GM18868 (cell line): ENCODE results near the gene PLA2G2C.
"Not testable (repeated sequence)": the region's sequence is repeated elsewhere in the genome, so short reads cannot be mapped to it uniquely, and the experiment has no call there.

Source experiments
- ATAC-seq: cut with Tn5 transposase; IDR thresholded peaks from one replicate; pipeline ENCODE4 v1.9.1; 2021; ENCODE audit warnings: mild to moderate bottlenecking, moderate library complexity; ENCODE audit not compliant: unreplicated experiment

PLA2G2C gene

DNA sequence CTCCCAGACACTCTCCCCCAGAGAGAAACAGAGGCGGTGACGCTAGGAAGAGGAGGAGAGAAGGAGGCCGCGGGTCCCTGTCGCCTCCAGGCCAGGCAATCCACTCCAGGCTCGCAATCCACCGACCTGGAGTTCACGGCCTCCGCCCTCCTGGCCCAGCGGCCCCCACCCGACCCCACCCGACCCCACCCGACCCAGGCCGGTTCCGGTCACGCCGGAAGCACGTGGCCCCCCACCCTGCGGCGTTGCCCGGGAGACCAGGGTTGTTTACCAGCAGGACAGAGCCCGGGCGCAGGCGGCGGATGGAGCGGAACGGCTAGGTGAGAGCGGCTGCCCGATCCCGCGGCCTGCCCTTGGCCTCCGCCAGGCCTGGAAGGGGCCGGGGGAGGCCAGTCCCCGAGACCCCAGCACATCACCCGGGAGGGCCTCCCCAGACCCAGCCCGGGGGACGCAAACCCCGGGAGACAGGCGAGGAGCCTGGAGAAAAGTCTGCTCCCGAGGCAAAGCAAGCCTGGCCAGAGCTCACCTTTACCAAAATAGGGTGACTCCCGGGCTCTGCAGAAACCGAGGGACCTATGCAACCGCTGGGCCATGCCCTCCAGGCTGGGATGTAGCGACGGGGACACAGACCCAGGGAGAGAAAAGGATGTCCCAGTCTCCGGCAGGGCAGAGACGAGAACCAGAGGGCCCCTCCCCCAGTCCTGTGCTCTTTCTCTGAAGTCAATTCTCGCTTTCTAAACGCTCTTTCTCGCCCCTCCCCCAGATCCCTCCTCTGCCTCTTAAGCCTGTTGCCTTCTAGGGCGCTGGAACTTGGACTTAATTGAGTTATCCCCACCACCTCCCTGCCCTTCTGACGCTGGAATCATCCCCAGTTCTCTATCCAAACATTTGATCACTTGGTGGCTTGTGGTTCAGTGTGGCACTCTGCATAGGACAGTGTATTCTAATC, at the start of gene PLA2G2C, which contains the start of gene UBXN10:
Gene PLA2G2C, minus strand, starts transcription at position 685 of the 949 bp plus-strand sequence. CDS start 9,155 bp downstream, outside the sequence.
Gene UBXN10, plus strand, starts transcription at position 263 of the 949 bp plus-strand sequence. CDS start 4,466 bp downstream, outside the sequence.
- ATAC-seq: no peak

DNA sequence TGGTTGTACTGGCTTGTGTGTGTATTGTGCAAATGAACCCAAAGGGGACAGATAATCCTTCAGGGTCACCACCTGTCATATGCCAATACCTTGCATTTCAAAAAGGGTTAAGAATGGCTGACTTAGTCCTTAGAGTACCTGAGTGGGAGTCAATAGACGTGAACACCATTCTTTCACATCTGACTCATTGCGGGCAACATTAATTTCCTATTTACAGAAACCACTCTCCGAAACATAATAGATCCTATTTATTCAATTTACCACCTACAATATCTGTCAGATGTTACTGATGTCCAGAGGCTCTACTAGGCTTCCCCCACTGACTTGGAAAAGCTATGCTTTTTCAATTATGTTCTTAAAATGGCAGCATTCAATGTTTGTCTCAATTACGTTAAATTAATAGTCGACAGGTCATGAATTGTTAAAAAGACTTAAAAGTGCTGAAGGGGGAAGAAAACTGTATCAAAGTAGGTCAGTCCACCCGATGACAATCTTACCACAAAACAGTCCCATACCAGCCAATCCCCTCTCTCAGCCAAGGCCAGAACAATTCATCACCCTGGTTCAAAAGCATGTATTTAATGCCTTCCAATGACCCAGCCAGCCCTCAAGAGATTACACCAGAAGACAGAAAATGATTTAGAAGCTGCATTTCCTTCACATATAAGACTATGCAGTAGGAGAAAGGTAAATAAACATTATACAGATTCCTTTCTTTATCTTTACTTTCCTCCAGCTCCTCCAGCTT, 48.6 kb upstream of the PLA2G2C start:
- ATAC-seq: no peak

DNA sequence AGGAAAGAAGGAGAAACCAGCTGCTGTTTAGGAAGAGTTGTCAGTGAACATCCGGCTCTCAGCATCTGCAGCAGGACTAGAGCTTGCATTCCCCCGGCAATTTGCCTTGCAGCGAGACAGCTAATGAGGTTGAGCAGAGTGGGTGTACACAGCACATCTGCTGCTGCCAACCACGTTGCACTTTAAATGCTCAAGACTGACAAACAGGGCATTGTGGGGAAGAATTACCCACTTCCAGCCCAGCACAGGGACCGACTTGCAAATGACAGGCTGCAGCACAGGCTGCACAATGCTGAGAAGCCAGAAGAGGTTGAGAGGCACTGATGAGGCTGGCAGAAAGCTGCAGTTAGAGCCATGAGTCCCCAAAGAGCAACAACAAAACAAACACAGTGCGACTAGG, 47.5 kb upstream of the PLA2G2C start:
- ATAC-seq: no peak

DNA sequence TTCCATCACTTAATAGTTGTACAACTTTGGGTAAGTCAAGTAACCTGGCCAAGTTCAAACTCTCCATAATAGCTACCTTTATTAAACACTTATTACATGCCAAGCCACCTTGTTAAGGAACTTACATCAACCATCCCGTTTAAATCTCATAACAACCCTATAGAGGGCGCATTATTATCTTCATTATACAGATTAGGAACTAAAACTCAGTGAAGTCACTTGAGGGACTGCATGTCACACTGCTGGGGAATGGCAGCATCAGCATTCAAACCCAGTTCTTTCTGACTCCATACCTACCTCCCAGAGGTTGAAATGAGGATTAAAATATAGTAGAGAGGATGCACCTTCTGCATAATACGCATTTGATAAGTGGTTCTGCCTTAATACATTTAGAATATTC, 47.1 kb upstream of the PLA2G2C start:
- ATAC-seq: no peak

DNA sequence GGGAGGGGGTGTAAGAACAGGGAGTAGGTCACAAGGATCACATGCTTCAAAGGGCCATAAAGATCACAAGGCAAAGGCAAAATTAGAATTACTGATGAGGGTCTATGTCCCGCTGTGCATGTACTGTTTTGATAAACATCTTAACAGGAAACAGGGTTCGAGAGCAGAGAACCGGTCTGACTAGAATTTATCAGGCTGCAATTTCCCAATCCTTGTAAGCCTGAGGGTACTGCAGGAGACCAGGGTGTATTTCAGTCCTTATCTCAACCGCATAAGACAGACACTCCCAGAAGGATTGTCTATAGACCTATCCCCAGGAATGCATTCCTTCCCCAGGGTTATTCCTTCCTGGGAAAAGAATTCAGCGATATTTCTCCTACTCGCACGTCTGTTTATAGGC, 46.2 kb upstream of the PLA2G2C start:
- ATAC-seq: not testable (repeated sequence)

DNA sequence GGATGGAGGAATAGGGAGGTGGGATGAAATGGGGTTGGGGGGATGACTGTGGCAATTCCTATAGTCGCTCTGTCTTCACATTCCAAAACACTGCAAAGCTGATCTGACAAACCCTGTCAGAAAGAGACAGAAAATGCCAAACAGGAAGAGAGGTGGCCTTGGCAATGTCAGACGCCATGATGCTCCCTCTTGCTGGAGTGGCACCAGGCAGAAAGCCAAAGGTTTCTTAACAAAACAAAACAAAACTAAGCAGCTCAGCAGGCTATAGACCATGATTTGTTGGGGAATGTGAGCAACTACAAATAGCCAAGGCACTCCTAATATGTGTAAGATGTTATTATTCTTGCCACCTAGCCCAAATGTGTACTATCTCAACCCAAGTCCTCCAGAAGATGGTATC, 42.9 kb upstream of the PLA2G2C start:
- ATAC-seq: no peak

DNA sequence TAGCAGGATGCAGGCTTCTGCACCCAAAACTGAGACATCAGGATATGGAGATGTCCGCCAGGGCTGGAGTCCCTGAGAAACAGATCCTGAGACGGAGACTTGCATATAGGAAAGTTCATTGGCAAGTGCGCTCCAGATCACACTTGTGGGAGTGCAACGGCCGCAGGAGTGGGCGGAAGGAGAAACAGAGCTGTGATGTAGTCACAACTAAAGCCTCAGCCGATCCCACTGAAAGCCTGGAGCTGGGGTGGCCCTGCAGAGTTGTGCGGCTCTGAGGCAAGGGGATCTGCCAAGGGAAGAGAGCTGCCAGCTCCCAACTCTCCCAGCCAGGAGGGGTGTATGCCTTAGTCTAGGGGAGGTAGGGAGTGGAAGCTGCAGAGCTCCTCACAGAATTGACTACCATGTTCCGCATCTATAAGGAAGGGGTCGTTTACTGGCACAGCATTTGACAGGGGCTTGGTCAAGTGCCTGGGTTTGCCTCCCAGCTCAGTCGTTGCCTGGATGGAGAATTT, 42.1 kb upstream of the PLA2G2C start:
- no peak for ATAC-seq

GRCh38 chr1:20227704-20228103, 41.4 kb upstream of the PLA2G2C start:
- ATAC-seq: no peak

GRCh38 chr1:20224546-20224945, 38.2 kb upstream of the PLA2G2C start:
- no peak for ATAC-seq

DNA sequence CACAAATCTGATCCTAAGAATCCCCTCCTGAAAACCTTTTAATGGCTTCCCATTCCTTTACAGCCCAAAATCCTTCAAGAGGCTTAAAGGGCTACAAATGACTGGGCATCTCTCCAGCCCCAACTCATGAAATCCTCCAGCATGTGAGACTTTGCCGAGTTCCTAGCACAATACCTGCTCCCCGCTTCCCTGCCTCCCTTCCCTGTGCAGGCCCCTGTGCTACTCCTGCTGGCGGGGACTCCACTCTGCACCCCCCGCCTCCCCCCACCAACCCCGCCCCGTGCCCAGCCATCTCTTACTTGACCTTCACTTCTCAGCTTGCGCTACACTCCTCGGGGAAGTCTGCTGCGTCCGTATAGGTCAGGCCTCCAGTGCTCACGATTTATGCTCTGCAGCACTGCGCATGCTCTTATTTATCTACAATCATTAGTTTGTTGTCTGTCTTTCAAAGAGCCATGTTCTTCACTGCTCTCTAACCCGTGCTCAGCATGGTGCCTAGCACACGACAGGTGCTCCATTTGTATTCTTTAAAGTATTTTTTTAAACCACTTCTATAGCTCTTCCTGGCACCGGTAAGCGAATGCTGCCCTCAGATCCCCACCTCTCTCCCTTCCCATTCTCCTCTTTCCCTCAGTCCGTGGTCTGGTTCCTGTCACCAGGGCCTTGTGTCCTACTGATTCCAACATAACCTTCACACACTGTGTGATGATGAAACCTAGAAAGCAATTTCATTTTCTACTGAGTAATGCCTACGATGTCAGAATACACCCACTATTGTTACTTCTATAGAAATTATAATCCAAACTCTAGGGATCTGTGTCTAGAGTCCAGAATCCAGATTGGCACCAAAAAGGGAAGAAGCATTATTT, 37.5 kb upstream of the PLA2G2C start:
- ATAC-seq: no peak

- no peak for ATAC-seq
Observed at GRCh38 chr1:20223106-20223505, 36.8 kb upstream of the PLA2G2C start.

GRCh38 chr1:20220036-20220435, 33.7 kb upstream of the PLA2G2C start:
- no peak for ATAC-seq

DNA sequence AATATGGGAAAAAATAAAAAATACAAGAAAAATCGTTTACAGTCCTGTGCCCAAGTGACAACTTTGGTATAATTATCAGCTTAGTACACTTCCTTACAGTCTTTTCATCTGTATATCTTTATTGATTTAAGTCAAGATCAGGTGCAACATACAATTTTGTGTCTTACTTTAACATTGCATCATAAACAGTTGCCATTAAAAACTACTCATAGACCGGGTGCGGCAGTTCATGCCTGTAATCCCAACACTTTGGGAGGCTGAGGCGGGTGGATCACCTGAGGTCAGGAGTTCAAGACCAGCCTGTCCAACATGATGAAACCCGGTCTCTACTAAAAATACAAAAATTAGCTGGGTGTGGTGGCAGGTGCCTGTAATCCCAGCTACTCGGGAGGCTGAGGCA, 32.7 kb upstream of the PLA2G2C start:
- ATAC-seq: not testable (repeated sequence)

DNA sequence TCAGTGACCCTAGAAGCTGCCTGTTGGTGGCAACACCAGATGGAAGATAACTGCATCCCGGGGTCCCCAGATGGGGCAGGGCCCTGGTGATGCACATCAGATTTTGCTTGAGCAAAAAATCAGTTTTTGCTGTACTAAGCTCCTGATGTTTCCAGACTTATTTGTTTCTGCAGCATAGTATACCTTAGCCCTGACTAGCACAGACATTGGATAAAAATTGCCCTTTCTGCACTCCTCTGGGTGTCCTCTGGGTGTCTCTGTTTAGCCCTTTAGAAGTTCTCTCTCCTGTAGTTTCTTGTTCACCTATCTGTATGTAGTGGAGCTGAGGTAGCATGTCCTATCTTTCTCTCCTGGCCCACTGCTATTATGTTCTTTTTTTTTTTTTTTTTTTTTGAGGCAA, 30.3 kb upstream of the PLA2G2C start:
- no peak for ATAC-seq

DNA sequence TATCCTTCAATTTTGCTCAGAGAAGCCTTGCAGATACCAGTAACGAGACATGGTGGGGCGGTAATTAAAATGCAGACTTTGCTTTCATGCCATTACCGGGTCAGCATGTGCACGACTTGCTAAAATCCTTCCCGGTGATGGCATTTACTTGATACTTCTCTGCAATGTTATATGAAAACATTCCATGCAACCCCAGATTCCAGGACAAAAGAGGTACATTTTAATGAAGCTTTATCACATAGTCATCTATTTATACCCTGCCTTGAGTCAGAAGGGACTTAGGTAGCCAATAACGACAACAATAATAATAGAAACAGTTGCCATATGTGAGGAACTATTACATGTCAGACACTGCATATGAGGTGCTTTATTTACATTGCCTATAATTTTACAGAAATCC, 29.4 kb upstream of the PLA2G2C start:
- no peak for ATAC-seq

DNA sequence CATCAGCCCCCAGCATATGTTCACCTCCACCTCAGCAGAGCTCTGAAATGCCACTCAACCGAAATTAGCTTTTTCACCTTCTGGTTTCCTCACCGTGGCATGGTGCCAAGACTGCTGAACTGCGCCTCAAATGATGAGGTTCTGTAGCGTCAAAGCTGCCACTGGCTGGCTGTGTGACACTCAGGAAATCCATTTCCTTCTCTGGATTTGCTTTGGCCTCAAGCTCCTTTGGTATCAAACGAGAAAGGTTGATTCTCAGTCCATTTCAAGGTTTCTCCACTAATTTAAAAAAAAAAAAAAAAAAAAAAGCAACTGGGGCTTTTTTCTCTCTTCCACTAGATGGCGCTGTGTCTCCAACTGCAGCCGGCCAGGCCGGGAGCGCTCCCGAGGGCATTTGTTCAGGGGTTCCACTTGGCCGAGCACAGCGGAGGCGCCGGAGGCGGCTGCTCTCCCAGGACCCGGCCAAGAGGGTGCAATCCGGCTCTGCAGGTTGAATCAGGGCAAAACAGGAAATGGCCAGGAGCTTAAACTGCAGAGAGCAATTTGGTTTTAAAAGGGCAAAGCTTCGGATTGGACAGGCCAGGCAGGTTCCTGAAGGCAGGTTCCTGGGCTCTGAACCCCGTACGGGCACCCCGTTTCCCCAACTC, 26.5 kb upstream of the PLA2G2C start:
- no peak for ATAC-seq

DNA sequence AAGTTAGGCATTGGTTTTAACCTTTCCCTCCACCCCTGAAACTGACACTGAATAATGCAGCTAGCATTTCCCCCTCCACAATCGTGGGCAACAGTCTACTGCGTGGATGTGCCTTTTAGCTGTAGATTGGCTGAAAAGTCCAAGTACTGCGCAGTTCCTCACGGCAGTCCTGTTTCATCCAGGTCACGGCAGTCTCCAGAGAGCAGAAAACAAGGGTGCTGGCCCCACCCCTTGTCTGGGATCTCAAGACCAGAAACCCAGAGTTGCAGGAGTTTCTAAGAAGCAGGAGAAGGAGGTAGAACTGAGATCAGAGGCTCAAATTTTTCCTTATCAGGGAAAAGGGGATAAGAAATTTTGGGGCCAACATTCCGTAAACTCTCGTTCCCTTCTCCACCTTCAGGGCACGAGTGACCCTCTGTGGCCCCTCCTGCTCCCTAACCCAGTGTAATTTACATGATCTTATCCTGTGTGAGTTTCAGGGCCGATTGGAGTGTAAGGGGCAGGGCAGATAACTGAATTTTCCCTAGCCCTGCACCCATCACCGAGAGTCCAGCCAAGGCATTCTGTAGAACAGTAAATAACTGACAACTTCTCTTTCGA, 25.9 kb upstream of the PLA2G2C start:
- ATAC-seq: no peak

GRCh38 chr1:20211511-20211931, 25.2 kb upstream of the PLA2G2C start:
- no peak for ATAC-seq

GRCh38 chr1:20210736-20211460, 24.6 kb upstream of the PLA2G2C start:
- no peak for ATAC-seq
